NCI-H2107 (cell line): ENCODE measurements around the gene LRTM1.

Experiments
- DNase-seq: peaks from one replicate; lab custom pipeline; 2025; lab: John Stamatoyannopoulos, UW

The LRTM1 gene

DNA sequence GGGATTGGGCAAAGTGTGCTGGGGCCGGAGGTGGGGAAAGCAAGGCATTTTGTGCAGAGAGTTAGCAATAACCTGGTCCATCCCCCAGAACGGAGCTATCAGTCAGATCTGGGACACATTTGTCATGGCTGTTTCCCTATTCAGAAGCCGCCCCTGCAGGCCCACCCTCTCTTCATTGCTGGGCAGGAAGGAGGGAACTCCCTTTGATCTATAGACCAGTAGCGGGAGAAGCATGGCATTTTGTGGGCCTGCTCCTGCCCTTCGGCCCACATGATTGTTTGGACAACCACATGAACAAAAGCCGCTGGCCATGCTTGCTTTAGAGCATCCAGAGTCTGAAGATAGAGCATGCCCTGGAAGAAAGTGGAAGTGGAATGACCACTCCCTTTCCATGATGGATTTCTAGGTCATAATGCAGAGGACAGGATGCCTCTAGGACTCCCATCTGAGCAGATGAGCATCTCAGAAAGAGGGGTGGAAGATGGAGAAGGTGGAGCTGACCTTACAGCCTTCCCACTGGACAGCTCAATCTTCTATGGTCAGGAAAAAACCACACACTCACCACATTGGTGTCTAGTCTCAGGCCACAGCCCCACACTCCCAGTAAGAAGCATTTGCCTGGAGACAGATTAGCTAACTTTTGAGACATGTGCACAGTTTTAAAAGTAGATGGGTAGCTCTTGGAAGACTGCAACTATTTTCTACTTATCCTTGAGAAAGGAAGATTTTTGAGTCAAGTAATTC lies 11.9 kb upstream of the LRTM1 start:
- DNase-seq: no peak

DNA sequence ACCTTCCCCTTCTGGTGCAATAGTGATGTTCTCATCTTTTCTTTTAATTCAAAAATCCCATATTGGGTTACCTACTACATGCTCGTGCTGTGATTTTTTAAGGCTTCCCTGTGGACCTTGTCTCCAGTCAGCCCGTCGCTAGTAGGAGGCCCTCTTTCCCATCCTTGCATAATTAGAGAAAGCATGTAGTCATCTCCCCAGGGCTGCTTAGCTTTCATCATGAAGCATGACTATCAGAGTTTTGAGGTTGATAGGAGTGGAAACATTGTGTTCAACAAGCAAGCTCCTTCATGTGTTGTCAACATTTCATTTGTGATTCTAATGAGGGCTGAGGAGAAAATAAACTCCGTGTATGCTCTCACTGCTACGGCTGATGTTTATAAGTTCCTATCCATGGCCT lies 8.7 kb upstream of the LRTM1 start:
- no peak for DNase-seq

DNA sequence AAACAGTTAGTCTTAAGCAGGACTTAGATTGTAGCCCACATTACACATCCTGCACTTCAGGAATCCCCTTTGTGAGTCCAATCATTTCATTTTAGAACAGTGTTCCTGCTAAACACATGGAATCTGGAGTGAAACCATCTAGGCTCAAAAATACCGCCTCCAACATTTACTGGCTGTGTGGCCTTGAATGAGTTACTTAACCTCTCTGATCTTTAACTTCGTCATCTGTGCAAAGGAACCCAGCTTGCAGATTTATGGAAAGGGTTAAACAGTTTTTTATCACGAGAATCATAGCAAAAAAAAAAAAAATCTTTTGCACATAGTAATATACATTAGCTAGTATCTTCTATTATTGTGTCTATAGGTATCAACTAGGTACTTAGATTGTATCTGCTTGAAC lies 8.0 kb upstream of the LRTM1 start:
- DNase-seq: no peak

DNA sequence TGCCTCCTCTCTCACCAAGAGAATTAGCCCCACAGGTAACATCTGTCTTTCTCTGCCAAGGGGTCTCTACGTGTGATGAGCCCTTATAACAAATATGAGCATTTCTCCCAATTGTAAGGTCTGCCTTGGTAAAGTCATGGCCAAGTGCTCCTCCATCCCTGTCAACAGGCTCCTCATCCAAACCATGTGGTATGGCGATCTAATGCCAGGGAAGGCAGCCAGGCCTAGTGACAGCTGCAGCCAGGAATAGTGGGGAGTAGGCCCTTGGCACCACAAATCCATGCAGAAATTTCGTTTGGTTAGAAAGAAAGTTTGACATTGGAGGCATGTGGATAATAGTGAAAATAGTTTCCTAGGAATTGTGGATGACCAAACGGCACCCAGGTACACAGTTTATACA lies 4.7 kb upstream of the LRTM1 start:
- no peak for DNase-seq

DNA sequence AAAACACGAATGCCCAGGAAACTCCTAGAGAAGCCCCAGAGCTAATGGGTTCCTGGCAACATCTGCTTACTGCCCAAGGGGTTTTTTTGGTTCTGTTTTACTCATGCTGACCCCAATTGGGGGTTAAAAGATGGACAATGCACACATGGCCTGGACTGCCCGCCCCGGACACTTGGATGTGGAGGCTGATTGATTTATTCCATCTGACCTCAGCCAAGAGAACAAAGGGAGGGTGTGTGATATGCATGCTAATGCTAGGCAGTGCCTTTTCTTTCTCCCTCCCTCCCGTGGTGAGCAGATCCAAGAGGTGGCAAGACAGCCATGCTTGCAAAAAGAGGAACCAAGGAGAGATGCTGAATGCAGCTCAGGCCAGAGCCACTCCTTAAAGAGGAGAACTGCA lies 3.3 kb upstream of the LRTM1 start:
- DNase-seq: no peak

DNA sequence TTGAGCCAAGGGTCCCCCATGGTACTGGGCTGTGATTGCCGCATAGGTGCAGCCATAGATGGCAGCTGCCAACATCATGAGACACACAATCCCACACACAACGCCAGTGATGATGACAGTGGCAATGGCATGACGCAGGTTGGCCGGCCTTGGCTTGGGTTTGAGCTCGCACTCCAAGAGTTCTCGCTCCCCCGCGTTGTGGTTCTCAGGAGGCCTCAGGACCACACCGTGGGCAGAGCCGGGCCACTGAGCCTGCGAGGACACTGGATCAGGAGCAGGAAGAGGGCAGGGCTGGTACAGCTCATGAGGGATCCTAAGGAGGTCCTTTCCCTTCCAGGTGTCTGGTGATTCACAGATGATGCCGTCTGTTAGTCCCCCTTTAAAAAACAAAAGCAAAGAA lies 9.3 kb downstream of the LRTM1 start:
- DNase-seq: no peak

DNA sequence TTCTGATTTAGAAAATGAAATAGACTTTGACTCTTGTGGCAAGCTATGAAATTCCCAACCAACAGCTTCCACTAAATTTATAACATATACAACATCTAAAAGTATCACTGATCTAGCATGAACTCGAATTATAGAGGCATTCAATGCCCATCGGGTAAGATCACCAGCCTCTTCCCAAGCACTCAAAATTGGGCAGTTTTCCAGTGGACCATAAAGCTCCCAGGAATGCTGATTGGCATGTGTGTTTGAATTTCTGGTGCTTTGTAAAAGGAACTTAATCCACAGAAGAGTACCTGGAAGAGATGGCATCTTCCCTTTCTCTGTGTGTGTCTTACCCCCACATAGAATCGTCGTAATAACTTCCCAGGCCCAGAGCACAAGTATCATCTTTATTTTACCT lies 10.0 kb downstream of the LRTM1 start:
- no peak for DNase-seq

DNA sequence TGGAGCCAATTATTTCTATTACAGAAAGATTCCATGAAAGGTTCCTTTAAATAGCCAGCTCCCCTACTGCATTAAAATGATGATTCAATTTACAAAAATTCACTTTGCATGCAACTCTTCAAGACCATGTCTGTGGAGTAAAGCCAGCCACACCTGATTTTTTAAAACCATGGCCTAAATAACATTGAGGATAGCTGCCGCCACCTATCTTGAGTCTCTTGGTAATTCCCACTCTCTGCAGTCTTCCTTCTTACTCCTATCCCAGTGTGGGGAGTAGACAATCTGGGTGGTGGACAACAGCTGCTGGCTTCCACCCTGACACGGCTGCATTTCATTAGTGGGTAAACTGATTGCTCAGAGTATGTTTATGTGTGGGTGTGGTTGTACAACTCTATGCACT lies 10.7 kb downstream of the LRTM1 start:
- no peak for DNase-seq

DNA sequence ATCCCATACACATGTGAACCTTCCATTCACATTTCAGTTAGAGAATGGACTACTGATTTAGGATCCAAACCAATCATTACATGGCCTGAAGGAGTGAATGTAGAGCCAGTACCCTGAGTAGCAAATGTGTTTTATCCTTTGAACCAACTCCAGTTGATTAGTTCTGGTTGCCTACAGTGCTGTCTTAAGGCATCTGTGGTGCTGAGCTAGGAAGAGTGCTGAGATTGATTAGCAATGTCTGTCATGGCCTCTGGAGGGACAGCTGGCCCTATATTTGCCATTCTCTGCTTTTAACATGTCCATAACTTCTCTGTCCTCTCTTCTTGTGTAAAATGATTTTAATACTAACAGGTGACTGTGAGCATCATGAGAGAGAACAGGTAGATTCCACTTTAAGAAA lies 11.1 kb downstream of the LRTM1 start:
- no peak for DNase-seq

DNA sequence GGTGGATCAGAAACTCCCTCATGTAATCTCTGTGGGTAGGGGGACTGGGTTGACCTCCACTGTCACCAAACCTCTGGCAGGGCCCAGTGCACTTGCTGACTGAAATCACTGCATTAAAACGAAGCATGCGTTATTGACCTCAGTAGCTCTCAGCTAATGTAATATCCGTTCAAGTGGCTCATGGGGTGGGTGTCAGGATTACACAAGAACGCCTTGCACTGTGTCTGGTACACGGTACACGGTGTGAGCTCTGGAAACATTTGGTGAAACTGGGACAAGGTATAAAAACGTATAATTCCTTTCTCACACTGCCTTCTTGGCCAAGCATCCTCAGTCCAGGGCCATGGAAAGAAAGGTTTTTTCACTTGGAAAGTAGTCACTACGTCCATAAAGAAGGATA lies 11.9 kb downstream of the LRTM1 start:
- DNase-seq: no peak

DNA sequence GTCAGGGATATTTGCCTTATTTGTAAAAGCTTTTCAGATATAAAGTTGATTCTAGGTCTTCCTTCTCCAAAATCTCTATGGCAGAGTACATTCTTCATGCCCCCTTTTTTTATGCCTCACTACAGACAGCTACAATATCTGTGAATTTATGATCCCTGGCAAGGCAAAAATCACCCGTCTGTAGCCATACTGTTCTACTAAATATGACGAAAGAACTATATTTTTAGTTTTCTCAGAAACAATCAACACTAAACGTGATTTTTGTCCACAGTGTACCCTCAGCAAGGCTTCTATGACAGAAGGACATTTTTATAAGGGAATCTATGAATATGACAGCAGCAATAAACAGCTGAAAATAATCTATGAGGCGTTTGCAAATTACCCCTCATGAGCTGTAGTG lies 12.7 kb downstream of the LRTM1 start:
- DNase-seq: no peak

DNA sequence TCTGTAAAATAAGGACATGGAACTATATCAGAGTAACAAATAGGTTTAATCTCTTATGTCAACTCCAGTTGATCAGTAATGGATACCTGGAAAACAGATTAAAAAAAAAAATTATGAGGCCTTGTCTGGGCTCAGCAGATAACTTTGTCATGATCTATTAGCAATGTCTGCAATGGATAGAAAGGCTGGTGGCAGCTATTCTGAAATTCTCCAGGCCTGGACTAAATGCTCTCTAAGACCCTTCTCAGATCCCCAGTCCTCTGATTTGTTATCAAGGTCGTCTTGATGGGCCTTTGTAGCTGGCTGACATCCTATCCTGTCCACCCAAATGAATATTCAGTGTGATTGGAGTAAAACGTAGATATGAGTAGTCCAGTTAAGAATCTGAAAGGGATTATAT lies 13.7 kb downstream of the LRTM1 start:
- no peak for DNase-seq

DNA sequence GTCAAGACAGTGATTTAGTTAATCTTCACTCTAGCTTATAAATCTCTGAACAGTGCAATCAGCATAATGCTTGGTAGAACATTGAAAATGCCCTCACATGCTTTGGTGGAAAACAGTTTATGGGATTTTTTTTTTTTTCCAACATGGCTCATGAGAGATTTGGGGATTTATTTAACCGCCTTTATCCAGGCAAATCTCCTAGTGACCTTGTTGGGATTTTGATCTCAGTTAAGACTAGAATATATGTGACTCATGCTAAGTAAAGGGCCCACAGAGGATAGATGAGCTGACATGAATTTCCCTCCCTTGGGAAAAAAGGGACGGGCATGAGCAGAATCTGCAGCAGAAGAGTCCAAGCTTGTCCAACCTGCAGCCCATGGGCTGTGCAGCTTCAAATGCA lies 18.7 kb downstream of the LRTM1 start:
- DNase-seq: no peak

DNA sequence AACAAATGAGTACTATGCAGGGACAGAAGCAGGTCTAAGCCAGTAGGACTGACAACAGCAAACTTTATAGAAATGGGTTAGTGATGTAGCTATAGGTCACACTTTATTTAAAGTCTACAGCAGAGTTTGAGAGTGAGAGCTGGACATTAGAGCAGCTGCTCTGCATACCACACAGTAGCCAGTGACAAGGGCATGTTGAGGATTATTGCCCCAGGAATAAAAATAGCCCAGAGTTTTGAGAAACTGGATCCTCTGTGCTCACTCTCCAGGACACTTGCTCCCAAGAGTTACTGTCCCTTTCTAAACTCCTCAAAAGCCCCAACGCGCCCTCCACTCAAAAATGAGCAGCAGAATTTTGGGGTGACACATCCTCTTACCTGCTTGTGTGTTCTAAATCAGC lies 21.1 kb downstream of the LRTM1 start:
- no peak for DNase-seq

DNA sequence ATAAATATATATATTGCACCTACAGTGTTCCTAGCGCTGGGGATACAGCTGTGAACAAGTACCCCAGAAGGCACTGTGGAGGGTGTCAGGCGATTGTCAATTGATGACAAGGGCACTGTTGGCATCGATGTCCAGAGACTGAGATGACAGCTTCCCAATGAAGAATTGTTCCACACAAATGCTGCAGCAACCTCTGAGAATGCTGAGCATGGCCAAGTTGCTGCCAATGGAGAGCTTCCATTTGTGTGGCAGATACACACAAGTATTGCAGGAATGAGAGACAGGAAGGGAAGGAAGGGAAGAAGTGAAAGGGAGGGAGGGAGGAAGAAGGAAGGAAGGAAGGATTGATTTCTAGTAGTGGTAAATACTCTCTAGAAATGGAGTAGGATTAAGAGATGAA lies 21.9 kb downstream of the LRTM1 start:
- no peak for DNase-seq

DNA sequence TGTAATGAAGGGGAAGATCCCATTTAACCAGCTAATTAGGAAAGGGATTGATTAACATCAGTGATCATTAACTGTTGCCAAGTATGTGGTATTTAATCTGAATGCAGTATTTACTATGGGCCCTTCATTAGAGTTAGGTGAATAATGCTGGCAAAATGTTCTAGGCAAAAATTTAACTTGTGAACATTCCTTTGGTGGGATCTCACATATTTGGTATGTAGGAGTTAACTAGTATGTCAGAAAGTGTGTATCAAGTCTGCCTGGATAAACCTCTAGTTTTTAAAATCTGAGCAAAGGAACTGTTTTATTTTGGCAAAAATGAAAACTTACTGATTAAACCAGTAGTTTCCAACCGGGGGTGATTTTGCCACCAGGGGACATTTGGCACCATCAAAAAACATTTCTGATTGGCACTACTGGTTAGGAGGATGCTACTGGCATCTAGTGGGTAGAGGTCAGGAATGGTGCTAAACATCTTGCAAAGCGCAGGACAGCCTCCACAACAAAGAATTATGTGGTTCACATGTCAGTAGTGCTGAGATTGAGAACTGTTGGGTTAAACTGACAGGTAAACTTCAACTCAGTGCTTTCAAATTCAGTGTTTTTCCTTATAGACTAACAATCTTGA lies 22.5 kb downstream of the LRTM1 start:
- DNase-seq: no peak

DNA sequence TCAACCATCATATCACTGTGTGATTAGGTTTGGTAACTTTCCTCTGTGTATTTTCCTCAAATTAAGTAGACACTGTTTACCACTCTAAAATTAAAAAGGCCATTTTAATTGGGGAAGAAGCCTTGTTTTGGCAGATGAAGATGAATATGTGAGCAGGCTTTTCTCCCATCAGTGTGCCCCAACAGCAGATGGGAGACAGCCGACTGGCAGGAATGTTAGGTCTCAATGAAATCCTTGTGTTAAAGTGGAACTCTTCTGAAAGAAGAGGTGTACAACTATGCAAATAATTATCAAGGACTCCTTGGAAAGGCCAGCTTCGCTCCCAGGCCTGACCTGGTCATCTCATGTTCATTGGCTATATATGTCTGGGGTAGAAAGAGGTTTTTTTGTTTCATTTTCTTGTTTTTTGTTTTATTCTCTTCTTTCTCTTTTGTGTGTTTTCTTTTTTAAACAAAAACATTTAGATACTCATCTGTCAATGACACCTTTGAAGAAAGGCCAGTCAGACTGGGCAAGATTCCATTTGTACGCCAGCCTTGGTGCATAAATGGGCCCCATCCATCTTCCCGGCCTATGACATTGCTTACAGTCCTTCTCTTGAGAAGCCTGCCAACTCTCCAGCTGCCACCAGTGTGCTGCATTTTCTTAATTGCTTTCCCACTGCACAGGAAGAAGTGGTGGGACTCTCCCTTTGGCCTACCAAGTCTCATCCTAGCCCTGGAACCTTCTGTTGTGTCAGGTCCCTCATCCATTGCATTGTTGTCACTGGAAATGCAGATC lies 25.8 kb downstream of the LRTM1 start:
- no peak for DNase-seq

DNA sequence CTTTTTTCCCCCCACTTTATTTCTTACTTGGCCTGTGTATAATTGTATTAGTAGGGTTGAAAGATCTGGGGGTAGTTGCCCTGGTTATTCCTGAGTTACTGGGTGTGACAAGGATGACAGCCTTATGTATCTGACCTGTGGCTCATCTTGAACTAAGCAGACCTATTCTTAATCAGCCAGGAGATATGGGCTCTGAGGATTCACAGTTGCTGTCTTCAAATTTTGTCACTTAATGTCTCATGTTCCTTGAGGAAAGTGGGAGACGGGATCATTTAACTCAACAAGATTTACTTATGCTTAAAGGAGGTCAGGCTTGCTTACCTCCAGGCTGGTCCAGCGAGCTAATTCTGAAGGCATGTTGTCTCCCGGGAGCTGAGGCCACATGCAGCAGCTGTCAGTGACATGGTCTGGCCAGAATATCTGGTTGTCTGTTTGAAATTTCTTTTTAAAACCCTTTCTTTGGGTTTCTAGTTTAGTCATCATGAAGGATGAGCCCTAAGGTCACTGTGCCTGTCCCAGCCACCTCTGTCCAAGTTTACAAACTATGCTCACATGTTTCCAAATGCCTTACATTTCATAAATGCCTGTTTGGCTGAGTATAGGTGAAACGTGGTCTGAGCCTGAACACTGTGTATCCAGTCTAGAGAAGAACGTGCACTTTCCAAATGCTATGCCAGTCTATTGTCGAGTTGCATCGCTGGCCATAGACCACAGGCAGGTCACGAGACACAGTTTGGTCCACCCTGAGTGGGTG lies 26.8 kb downstream of the LRTM1 start:
- no peak for DNase-seq

DNA sequence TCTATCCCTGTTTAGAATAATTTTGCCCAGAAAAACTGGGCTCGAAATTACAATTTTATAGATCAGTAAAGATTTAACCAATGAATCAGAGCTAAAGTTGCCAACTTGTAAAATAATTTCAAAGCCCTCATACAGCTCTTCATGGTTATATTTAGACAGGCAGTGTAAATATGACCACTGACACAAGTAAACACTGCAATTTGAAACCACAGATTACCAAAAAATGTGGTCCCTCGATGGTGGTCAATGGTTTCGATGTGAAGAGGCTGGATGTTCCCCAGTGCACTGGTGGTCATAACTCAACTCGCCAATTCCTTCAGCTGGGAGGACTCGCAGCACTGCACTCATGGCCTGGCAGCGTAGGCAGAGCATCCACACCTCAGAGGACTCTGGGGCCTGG lies 28.6 kb downstream of the LRTM1 start:
- DNase-seq: no peak

DNA sequence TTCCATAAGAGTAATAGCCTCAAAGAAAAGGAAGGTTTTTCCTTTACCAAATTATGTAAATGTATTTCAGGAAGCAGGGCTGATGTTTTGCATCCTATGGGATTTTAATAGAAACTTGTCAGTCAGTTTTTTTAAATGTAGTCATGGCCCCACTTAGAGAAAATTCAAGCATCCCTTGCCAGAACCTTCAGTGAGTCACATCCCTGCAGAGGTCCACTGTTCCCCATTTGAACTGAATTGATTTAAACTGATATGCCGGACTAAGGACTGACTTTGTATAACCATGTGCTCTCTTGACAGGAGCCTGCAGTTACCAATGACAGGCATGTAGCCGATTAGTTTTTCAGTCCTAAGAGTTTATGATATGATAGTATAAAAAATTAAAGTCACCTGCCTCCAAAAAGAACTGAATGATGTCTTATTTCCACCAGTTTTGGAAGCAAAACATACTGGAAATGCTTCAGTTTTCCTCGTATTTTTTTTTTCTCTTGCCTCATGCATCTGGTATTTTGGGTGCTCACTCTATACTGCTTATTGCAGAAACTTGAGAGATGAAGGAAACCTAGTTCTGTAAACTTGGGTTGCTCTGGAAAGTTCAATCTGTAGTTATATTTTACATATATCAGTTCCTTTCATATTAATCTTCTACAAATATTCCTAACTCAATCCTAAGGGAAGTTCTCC lies 30.7 kb downstream of the LRTM1 start:
- no peak for DNase-seq

DNA sequence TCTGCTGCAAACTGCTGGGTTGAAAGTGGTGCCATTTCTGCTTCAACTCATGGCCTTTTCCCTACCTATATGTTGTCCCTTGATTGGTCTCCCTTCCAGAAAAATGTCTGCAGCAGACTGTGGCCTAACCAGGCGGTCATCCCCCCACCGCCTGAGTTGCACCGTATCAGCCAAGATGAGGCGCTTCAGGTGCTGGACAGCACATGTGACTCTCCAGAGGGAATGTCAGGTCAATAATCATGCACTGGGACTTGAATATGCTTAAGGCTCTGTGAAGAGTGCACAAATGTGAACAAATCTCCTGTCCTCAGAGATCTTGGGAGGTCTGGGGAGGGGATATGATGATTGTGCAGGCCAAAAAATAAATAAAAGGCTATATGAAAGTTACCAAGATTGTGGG lies 32.2 kb downstream of the LRTM1 start:
- no peak for DNase-seq

DNA sequence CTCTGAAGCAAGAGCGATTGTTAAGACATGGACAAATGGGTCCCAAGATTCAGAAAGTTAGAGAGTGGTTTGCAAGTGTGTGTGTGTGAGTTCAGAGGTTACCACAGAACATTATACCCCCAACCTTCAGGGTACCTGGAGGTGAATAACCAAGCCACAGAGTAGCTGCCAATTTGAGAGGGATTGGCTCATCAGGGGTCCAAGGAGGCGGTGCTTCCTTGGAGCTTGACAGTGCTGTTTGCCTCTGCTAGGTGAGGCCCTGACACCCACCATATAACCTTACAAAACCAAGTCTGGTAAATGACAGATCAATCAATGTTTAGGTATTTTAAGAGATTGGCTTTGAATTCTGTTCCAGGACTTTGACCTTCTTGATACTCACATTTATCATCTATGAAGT lies 35.7 kb downstream of the LRTM1 start:
- DNase-seq: no peak
